Ovary (tissue), 9 donors: ENCODE measurements around the gene CFAP65. TPM values are rescaled to one million over a fixed set of nuclear protein-coding genes. Genes with fewer than 3 reads are reported as not detected.

Source experiments
- DNase-seq, 5 donors: peaks; one replicate each; pipeline ENCODE4 v3.0.0-alpha.2; 2019 to 2020
- H3K27ac ChIP-seq, 2 donors: fragments of 200-600 bp; one replicate each; pipeline versions ENCODE4 v1.5.1 to v1.8.0; 2019 to 2022
- H3K27me3 ChIP-seq: fragments of 200-600 bp; one replicate; pipeline ENCODE4 v1.8.0; 2022
- H3K36me3 ChIP-seq: fragments of 200-600 bp; sonication (generic); one replicate; pipeline ENCODE4 v1.5.1; 2019
- H3K4me1 ChIP-seq: one replicate; pipeline ENCODE4 v1.8.1; 2013; ENCODE audit warnings: mild to moderate bottlenecking, moderate library complexity; ENCODE audit not compliant: insufficient read depth
- H3K4me3 ChIP-seq: fragments of 200-600 bp; sonication (generic); one replicate; pipeline ENCODE4 v1.5.1; 2017
- H3K9me3 ChIP-seq, 2 donors: fragments of 200-600 bp in 1 of 2; sonication (generic) in 1 of 2; one replicate each; pipeline versions ENCODE4 v1.5.1 to v1.8.1; 2013 to 2019; ENCODE audit warnings: mild to moderate bottlenecking in 1 of 2, moderate library complexity in 1 of 2
- EP300 ChIP-seq: sonication (generic); formaldehyde crosslinking; IDR thresholded peaks from one replicate; pipeline ENCODE4 v1.6.1; 2017; ENCODE audit warnings: antibody characterized with exemption
- POLR2A ChIP-seq: fragments of 450-650 bp; IDR thresholded peaks from one replicate; pipeline ENCODE4 v1.6.1; 2017; ENCODE audit warnings: antibody characterized with exemption, mild to moderate bottlenecking, moderate library complexity
- WGBS, 3 donors: extraction: QIAGEN DNeasy Blood & Tissue Kit in 1 of 3; methylation state at CpG; one replicate each; pipeline versions ENCODE4 v1.1.5 to v1.1.7; 2013 to 2017; 5-methylcytosine and 5-hydroxymethylcytosine counted together
- intact Hi-C, 4 donors: fragments of 100-400 bp; cut with DNase I; formaldehyde crosslinking; loops; one replicate each; pipeline versions ENCODE4 v1.11.0 to v1.15.1; 2022 to 2023
- polyA plus RNA-seq, 2 donors: library from polyadenylated mRNA; stranded (reverse); fragments of 200-250 nt in 1 of 2; fragments of 350-450 nt in 1 of 2; fragmentation: Illumina TruSeq in 1 of 2; extraction: RNeasy Lipid Tissue Mini Kit (QIAGEN cat#74804) in 1 of 2; gene quantifications; one replicate each; pipeline ENCODE4 v1.2.3, GENCODE V29; 2013 to 2014
- total RNA-seq, 7 donors: library from RNA; depleted of rRNA in 2 of 7; stranded (reverse); fragments of >200 nt in 2 of 7; fragmentation: NEBNext Ultra II Directional in 3 of 7; extraction: Animal tissue kit (Norgen Biotek cat#: 25700) in 3 of 7; gene quantifications; one replicate each; pipeline versions ENCODE4 v1.1.0 to v1.2.4, GENCODE V29; 2016 to 2023
- TF ChIP-seq, protein P1 (sequence below), 3 donors: fragments of 450-650 bp in 2 of 3; fragments of 200-600 bp in 1 of 3; IDR thresholded peaks; one replicate each; pipeline versions ENCODE4 v1.5.1 to v1.8.0; 2016 to 2022; ENCODE audit warnings: antibody characterized with exemption in 3 of 3, mild to moderate bottlenecking in 1 of 3
- donor health status: DM: no; HTN: no; CAD: no; lungs with moderate emphysema.
- donor health status: DM: no; HTN: no; CAD: no.
- donor health status: Bipolar disorder and iron deficiency.
- donor health status: DM: yes; HTN: yes; CAD: no.
- donor health status: DM: no; HTN: no; CAD: no.
- donor health status: DM: yes; HTN: yes; CAD: no.

The CFAP65 gene
- total and polyA plus RNA-seq, 9 donors, result 0.04 to 19.6 (median 0.90) TPM; not detected in 3

DNA sequence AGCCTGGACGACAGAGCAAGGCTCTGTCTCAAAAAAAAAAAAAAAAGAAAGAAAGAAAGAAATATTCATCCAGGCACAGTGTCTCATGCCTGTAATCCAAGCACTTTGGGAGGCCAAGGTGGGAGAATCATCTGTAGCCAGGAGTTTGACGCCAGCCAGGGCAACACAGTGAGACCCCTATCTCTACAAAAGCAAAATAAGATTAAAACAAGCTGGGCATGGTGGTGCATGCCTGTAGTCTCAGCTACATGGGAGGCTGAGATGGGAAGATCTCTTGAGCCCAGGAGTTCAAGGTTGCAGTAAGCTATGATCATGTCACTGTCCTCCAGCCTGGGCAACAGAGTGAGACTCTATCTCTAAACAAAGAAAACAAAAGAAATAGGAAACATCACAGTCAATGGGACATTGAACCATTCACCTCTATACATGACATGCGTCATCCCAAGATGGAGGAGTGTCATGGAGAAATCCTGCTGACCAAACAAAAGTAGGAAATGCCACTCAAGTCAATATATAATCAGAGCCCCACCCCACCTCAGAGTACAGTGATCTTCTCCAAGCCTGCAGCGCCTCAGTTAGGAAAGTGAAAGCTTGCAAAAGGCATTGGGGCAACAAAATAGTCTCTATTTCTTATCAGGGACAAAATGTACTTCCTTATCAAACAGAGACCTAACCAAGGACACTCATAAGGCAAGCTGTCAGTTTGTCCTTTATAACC lies 66.1 kb downstream of the CFAP65 start:
- no peak for DNase-seq
- Histone ChIP-seq H3K36me3 (no peaks in the 10 kb centered on the region), H3K9me3 (no peaks in the 10 kb centered on the region), H3K4me3 (no peak overlapping the region), H3K4me1 (peaks cover 1% of the 10 kb centered on the region), H3K27me3 (no peaks in the 10 kb centered on the region), H3K27ac (no peak overlapping the region)
- TF ChIP-seq EP300 (no peak), POLR2A (no peak)
- TF ChIP-seq, protein P1, sequence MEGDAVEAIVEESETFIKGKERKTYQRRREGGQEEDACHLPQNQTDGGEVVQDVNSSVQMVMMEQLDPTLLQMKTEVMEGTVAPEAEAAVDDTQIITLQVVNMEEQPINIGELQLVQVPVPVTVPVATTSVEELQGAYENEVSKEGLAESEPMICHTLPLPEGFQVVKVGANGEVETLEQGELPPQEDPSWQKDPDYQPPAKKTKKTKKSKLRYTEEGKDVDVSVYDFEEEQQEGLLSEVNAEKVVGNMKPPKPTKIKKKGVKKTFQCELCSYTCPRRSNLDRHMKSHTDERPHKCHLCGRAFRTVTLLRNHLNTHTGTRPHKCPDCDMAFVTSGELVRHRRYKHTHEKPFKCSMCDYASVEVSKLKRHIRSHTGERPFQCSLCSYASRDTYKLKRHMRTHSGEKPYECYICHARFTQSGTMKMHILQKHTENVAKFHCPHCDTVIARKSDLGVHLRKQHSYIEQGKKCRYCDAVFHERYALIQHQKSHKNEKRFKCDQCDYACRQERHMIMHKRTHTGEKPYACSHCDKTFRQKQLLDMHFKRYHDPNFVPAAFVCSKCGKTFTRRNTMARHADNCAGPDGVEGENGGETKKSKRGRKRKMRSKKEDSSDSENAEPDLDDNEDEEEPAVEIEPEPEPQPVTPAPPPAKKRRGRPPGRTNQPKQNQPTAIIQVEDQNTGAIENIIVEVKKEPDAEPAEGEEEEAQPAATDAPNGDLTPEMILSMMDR (IDR thresholded peaks at IDR 0.05), result no peak
- WGBS, 3 donors, result 55 to 66% (median 58%) methylated on average over 4 of the region's 4 CpGs
- intact Hi-C loops, result no loop called here

DNA sequence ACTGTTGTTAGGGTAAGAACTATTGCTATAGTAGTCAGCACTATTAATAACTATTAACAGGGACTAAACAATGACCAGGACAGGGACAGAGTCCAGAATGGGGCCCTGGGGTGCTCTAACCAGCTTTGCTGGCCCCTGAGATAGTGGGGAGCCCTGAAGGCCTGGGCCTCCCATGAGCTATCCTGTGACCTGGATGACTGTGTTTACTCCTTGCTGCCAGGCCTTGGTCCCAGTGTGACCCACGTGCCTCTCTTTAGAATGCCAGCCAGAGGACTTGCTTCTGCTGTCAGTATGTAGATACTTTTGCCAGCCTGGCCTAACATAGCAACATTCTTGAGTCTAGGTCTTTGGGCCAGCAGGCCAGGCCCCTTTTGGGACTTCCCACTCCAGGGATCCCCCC lies 70.4 kb downstream of the CFAP65 start:
- whole genome bisulfite sequencing, 3 donors, result 7 to 27% (median 21%) methylated on average over 1 of the region's 1 CpG
- no peak for DNase-seq

DNA sequence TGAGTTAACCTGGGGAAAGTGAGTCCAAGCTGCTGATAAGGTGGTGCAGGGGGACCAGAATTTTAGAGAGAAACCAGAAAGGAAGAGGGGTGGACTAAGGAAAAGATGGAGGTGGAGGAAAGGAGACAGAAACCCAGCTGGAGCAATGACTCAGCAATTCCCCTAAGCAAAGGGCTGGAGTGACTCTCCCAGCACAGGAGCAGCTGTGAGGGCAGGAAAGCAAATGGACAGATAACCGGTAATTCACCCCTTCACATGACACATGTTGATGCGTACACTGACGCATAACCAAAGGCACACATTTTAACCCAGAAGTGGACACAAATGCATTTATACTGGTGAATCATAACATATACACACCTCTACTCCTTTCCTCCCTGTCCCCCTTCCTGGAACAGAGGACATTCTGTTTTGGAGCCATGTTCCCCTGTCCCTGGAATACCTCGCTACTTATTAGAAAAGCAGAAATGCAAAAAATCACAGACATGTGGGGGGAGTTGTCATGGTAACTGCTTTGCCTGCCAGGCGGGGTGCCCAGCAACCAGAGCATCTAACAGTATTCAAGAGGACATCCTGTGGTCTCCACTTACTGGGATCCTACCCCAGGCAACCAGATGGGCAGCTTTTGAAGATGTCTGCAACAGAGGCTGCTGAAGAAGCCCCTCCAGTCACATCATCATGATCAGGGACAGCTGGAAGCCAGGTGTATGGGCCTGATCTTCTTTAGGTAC lies 77.1 kb downstream of the CFAP65 start:
- Histone ChIP-seq H3K27me3 (no peaks in the 10 kb centered on the region), H3K27ac (no peak overlapping the region), H3K4me1 (no peaks in the 10 kb centered on the region), H3K36me3 (no peaks in the 10 kb centered on the region), H3K4me3 (no peak overlapping the region), H3K9me3 (peaks cover 0 to 7% of the 10 kb centered on the region in 2 donors)
- DNase-seq, result no peak
- WGBS, 3 donors, result 23 to 33% (median 24%) methylated on average over 5 of the region's 5 CpGs
- intact Hi-C loops, result no loop called here
- no peak for TF ChIP-seq EP300
- TF ChIP-seq, protein P1 (IDR thresholded peaks at IDR 0.05), result no peak
- no peak for TF ChIP-seq POLR2A

More for the DNA sequence above, 70.4 kb downstream of the CFAP65 start:
- Histone ChIP-seq H3K9me3 (no peaks in the 10 kb centered on the region), H3K27ac (no peak overlapping the region), H3K4me3 (no peak overlapping the region), H3K27me3 (no peaks in the 10 kb centered on the region), H3K36me3 (no peaks in the 10 kb centered on the region), H3K4me1 (no peaks in the 10 kb centered on the region)
- intact Hi-C loops, result no loop called here
- TF ChIP-seq, protein P1 (IDR thresholded peaks at IDR 0.05), result no peak

DNA sequence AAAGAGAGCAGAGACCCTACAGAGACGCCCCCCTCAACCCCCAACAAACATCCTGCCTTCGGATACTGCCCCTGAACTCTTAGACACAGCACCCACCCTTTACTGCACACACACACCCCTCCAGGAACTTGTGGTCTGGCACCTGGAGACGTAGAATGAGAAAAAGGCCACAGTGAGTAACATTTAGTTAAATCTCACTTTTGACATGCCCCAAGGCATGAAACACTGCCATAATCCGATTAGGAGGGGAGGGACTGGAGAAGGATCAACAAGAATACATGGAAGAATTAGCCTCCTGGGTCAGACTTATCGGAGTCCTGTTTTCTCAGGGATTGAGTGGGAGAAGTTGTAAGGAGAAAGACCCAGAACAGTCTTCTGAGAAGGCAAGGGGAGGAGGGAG lies 77.7 kb downstream of the CFAP65 start:
- H3K36me3 ChIP-seq, result no peaks in the 10 kb centered on the region
- intact Hi-C loops, result no loop called here
- no peaks in the 10 kb centered on the region for H3K27me3 ChIP-seq
- TF ChIP-seq, protein P1 (IDR thresholded peaks at IDR 0.05), result no peak
- TF ChIP-seq EP300, result no peak
- H3K27ac ChIP-seq, result no peak overlapping the region
- no peak for DNase-seq
- H3K9me3 ChIP-seq, result peaks cover 0 to 7% of the 10 kb centered on the region in 2 donors
- H3K4me3 ChIP-seq, result no peak overlapping the region
- WGBS, 3 donors, result 10 to 13% (median 11%) methylated on average over 5 of the region's 5 CpGs
- no peaks in the 10 kb centered on the region for H3K4me1 ChIP-seq
